Ovary (tissue), 9 donors: Measurements from ENCODE around the gene TTC28. TPM values are rescaled to one million over a fixed set of nuclear protein-coding genes. Genes with fewer than 3 reads are reported as not detected.
"Not testable (repeated sequence)": the region's sequence is repeated elsewhere in the genome, so short reads cannot be mapped to it uniquely, and the experiment has no call there.

Experiments
- DNase-seq, 5 donors: peaks; one replicate each; pipeline ENCODE4 v3.0.0-alpha.2; 2019 to 2020
- H3K27ac ChIP-seq, 2 donors: fragments of 200-600 bp; one replicate each; pipeline versions ENCODE4 v1.5.1 to v1.8.0; 2019 to 2022
- H3K27me3 ChIP-seq: fragments of 200-600 bp; one replicate; pipeline ENCODE4 v1.8.0; 2022
- H3K36me3 ChIP-seq: fragments of 200-600 bp; sonication (generic); one replicate; pipeline ENCODE4 v1.5.1; 2019
- H3K4me1 ChIP-seq: one replicate; pipeline ENCODE4 v1.8.1; 2013; ENCODE audit warnings: mild to moderate bottlenecking, moderate library complexity; ENCODE audit not compliant: insufficient read depth
- H3K4me3 ChIP-seq: fragments of 200-600 bp; sonication (generic); one replicate; pipeline ENCODE4 v1.5.1; 2017
- H3K9me3 ChIP-seq, 2 donors: fragments of 200-600 bp in 1 of 2; sonication (generic) in 1 of 2; one replicate each; pipeline versions ENCODE4 v1.5.1 to v1.8.1; 2013 to 2019; ENCODE audit warnings: mild to moderate bottlenecking in 1 of 2, moderate library complexity in 1 of 2
- EP300 ChIP-seq: sonication (generic); formaldehyde crosslinking; IDR thresholded peaks from one replicate; pipeline ENCODE4 v1.6.1; 2017; ENCODE audit warnings: antibody characterized with exemption
- POLR2A ChIP-seq: fragments of 450-650 bp; IDR thresholded peaks from one replicate; pipeline ENCODE4 v1.6.1; 2017; ENCODE audit warnings: antibody characterized with exemption, mild to moderate bottlenecking, moderate library complexity
- WGBS, 3 donors: extraction: QIAGEN DNeasy Blood & Tissue Kit in 1 of 3; methylation state at CpG; one replicate each; pipeline versions ENCODE4 v1.1.5 to v1.1.7; 2013 to 2017; 5-methylcytosine and 5-hydroxymethylcytosine counted together
- intact Hi-C, 4 donors: fragments of 100-400 bp; cut with DNase I; formaldehyde crosslinking; loops; one replicate each; pipeline versions ENCODE4 v1.11.0 to v1.15.1; 2022 to 2023
- polyA plus RNA-seq, 2 donors: library from polyadenylated mRNA; stranded (reverse); fragments of 200-250 nt in 1 of 2; fragments of 350-450 nt in 1 of 2; fragmentation: Illumina TruSeq in 1 of 2; extraction: RNeasy Lipid Tissue Mini Kit (QIAGEN cat#74804) in 1 of 2; gene quantifications; one replicate each; pipeline ENCODE4 v1.2.3, GENCODE V29; 2013 to 2014
- total RNA-seq, 7 donors: library from RNA; depleted of rRNA in 2 of 7; stranded (reverse); fragments of >200 nt in 2 of 7; fragmentation: NEBNext Ultra II Directional in 3 of 7; extraction: Animal tissue kit (Norgen Biotek cat#: 25700) in 3 of 7; gene quantifications; one replicate each; pipeline versions ENCODE4 v1.1.0 to v1.2.4, GENCODE V29; 2016 to 2023
- TF ChIP-seq, protein P1 (sequence below), 3 donors: fragments of 450-650 bp in 2 of 3; fragments of 200-600 bp in 1 of 3; IDR thresholded peaks; one replicate each; pipeline versions ENCODE4 v1.5.1 to v1.8.0; 2016 to 2022; ENCODE audit warnings: antibody characterized with exemption in 3 of 3, mild to moderate bottlenecking in 1 of 3
- donor health status: DM: no; HTN: no; CAD: no; lungs with moderate emphysema.
- donor health status: DM: no; HTN: no; CAD: no.
- donor health status: Bipolar disorder and iron deficiency.
- donor health status: DM: yes; HTN: yes; CAD: no.
- donor health status: DM: no; HTN: no; CAD: no.
- donor health status: DM: yes; HTN: yes; CAD: no.

The TTC28 gene
- total and polyA plus RNA-seq, 9 donors = 16.7 to 127 (median 72.9) TPM

- TF ChIP-seq EP300 = no peak
- TF ChIP-seq, protein P1, sequence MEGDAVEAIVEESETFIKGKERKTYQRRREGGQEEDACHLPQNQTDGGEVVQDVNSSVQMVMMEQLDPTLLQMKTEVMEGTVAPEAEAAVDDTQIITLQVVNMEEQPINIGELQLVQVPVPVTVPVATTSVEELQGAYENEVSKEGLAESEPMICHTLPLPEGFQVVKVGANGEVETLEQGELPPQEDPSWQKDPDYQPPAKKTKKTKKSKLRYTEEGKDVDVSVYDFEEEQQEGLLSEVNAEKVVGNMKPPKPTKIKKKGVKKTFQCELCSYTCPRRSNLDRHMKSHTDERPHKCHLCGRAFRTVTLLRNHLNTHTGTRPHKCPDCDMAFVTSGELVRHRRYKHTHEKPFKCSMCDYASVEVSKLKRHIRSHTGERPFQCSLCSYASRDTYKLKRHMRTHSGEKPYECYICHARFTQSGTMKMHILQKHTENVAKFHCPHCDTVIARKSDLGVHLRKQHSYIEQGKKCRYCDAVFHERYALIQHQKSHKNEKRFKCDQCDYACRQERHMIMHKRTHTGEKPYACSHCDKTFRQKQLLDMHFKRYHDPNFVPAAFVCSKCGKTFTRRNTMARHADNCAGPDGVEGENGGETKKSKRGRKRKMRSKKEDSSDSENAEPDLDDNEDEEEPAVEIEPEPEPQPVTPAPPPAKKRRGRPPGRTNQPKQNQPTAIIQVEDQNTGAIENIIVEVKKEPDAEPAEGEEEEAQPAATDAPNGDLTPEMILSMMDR (IDR thresholded peaks at IDR 0.05) = no peak
- no peak for TF ChIP-seq POLR2A
- intact Hi-C loops = no loop called here
- no peaks in the 10 kb centered on the region for H3K9me3 ChIP-seq
- no peaks in the 10 kb centered on the region for H3K4me1 ChIP-seq
- H3K4me3 ChIP-seq = no peak overlapping the region
- H3K27ac ChIP-seq = no peak overlapping the region
- no peaks in the 10 kb centered on the region for H3K27me3 ChIP-seq
- H3K36me3 ChIP-seq = no peaks in the 10 kb centered on the region
- WGBS, 3 donors = 88 to 90% (median 88%) methylated on average over 1 of the region's 1 CpG
- no peak for DNase-seq
Observed at GRCh38 chr22:28628766-28629165, 50.9 kb downstream of the TTC28 start.

GRCh38 chr22:28627791-28628190 lies 51.8 kb downstream of the TTC28 start:
- Histone ChIP-seq H3K4me1 (no peaks in the 10 kb centered on the region), H3K27me3 (no peaks in the 10 kb centered on the region), H3K27ac (no peak overlapping the region), H3K36me3 (no peaks in the 10 kb centered on the region), H3K4me3 (no peak overlapping the region), H3K9me3 (no peaks in the 10 kb centered on the region)
- DNase-seq = no peak
- TF ChIP-seq EP300 (no peak), POLR2A (no peak)
- TF ChIP-seq, protein P1 (IDR thresholded peaks at IDR 0.05) = no peak
- intact Hi-C loops = no loop called here

DNA sequence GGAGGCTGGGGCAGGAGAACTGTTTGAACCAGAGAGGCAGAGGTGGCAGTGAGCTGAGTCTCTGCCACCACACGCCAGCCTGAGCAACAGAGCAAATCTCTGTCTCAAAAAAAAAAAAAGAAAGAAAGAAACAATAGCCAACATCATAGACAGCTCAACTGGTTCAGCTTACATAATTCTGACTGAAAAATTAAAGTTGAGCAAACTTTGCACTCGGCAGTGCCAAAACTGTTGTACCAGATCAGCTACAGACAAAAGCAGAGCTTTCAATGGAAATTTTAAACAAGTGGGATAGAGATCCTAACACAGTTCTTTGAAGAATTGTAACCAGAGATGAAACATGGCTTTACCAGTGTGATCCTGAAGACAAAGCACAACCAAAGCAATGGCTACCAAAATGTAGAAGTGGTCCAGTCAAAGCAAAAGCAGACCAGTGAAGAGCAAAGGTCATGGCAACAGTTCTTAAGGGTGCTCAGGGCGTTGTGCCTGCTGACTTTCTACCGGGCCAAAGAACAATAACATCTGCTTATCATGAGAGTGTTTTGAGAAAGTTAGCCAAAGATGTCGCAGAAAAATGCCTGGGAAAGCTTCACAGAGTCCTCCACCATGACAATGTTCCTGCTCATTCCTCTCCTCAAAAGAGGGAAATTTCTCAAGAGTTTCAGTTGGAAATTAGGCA lies 59.3 kb downstream of the TTC28 start:
- Histone ChIP-seq H3K27me3 (no peaks in the 10 kb centered on the region), H3K4me1 (peaks cover 3% of the 10 kb centered on the region), H3K27ac (peak overlapping the region in 1 of 2 donors; percentile 53), H3K4me3 (no peak overlapping the region), H3K9me3 (no peaks in the 10 kb centered on the region), H3K36me3 (no peaks in the 10 kb centered on the region)
- TF ChIP-seq, protein P1 (IDR thresholded peaks at IDR 0.05) = no peak
- no peak for TF ChIP-seq POLR2A
- TF ChIP-seq EP300 = no peak
- intact Hi-C loops = no loop called here
- WGBS, 3 donors = 25 to 32% (median 30%) methylated on average over 5 of the region's 5 CpGs
- peak in 3 of 5 donors; percentile 25 to 57 (median 36) for DNase-seq

DNA sequence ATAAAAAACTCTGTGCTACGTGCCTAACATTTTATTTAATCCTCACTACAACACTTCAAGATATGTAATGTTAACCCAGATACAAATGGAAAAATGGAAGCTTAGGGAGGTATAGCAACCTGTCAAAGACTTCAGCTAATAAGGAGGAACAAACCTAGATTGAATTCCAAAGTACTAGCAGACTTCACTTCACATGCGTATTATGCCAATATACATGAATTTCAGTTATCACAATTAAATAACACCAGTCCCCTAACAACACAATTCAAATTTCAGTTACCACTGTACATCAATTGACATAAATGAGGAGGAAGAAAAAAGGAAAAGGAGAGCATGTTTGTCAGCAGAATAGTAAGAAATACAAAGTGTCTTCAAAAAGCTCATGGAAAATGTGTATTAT lies 60.4 kb downstream of the TTC28 start:
- Histone ChIP-seq H3K27me3 (no peaks in the 10 kb centered on the region), H3K27ac (no peak overlapping the region), H3K9me3 (no peaks in the 10 kb centered on the region), H3K4me3 (no peak overlapping the region), H3K36me3 (no peaks in the 10 kb centered on the region), H3K4me1 (peaks cover 3% of the 10 kb centered on the region)
- intact Hi-C loops = no loop called here
- DNase-seq = no peak
- TF ChIP-seq, protein P1 (IDR thresholded peaks at IDR 0.05) = no peak
- no peak for TF ChIP-seq POLR2A
- TF ChIP-seq EP300 = no peak
- 92 to 99% (median 95%) methylated on average over 2 of the region's 2 CpGs for WGBS, 3 donors

DNA sequence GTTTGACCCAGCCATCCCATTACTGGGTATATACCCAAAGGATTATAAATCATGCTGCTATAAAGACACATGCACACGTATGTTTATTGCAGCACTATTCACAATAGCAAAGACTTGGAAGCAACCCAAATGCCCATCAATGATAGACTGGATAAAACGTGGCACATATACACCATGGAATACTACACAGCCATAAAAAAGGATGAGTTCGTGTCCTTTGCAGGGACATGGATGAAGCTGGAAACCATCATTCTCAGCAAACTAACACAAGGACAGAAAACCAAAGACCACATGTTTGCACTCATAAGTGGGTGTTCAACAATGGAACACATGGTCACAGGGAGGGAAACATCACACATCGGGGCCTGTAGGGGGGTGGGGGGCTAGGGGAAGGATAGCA lies 64.2 kb downstream of the TTC28 start:
- intact Hi-C loops, H3K9me3 ChIP-seq, H3K36me3 ChIP-seq, H3K4me3 ChIP-seq, H3K27ac ChIP-seq, DNase-seq, H3K27me3 ChIP-seq, H3K4me1 ChIP-seq: not testable (repeated sequence)
- 94 to 97% (median 94%) methylated on average over 4 of the region's 4 CpGs for WGBS, 3 donors
